ENCODE data around the gene CRP. TPM values are rescaled to one million over a fixed set of nuclear protein-coding genes. Genes with fewer than 3 reads are reported as not detected.

CRP gene
- total RNA-seq, 1 experiment from 2014 or later = not detected

DNA sequence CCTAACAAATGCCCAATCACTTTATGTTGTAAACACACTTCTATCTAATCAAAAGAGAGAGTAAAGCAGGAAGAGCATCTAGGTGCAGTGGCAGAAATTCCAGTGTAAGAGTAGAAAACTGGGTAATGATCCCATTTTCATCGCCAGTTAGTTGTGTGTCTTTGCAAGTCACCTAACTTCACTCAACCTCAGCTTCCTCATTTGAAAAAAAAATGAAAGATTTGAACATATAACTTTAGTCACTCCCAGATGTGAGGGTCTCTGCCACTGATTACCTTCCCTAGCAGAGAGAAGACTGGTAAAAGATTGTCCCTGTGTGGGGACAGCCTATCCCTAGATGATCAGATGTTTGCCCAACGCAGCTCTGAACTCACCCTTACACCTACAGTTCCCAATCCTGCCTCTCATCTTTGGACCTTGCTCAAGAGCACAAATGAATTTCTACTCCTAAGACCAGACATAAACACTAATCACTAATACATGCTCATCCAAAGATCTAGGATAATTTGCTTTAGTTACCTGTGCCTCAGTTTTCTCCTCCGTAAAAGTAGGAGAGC is 41.1 kb upstream of the CRP start:
- no TSS peak for BruUV-seq (replicated peaks)
- Histone ChIP-seq H3K4me3 (ENCODE audit: low read length) (no peak overlapping the region), H3K9ac (ENCODE audit: low read length) (no peak overlapping the region), H3K9me2 (replicated peaks; ENCODE audit: low read length) (no peaks in the 10 kb centered on the region), H3K36me3 (ENCODE audit: low read depth, low read length) (no peaks in the 10 kb centered on the region), H3K27me3 (ENCODE audit: low read length) (peaks cover 71% of the 10 kb centered on the region), H4K20me1 (ENCODE audit: low read length) (no peaks in the 10 kb centered on the region), H3K27ac (ENCODE audit: low read length) (no peak overlapping the region), H3K79me2 (ENCODE audit: low read length) (no peaks in the 10 kb centered on the region), H2AFZ (ENCODE audit: low read length) (no peak overlapping the region), H3K4me1 (ENCODE audit: insufficient read depth, low read length) (no peaks in the 10 kb centered on the region), H3K4me2 (ENCODE audit: low read length) (no peak overlapping the region), H3K9me3 (ENCODE audit: low read length) (no peaks in the 10 kb centered on the region), H3F3A (ENCODE audit: low read length, unreplicated experiment) (no peaks in the 10 kb centered on the region)
- ChIA-PET CTCF (no interaction called here), POLR2A (ENCODE audit: unreplicated experiment) (no interaction called here)
- no peak for DNase-seq
- ATAC-seq = no peak
- no peak for TF ChIP-seq EZH2 (IDR thresholded peaks at IDR 0.05; ENCODE audit: low read length, unreplicated experiment)
- TF ChIP-seq EZH2phosphoT487 (IDR thresholded peaks at IDR 0.05; ENCODE audit: borderline replicate concordance, low read length) = no peak
- TF ChIP-seq, protein P1, sequence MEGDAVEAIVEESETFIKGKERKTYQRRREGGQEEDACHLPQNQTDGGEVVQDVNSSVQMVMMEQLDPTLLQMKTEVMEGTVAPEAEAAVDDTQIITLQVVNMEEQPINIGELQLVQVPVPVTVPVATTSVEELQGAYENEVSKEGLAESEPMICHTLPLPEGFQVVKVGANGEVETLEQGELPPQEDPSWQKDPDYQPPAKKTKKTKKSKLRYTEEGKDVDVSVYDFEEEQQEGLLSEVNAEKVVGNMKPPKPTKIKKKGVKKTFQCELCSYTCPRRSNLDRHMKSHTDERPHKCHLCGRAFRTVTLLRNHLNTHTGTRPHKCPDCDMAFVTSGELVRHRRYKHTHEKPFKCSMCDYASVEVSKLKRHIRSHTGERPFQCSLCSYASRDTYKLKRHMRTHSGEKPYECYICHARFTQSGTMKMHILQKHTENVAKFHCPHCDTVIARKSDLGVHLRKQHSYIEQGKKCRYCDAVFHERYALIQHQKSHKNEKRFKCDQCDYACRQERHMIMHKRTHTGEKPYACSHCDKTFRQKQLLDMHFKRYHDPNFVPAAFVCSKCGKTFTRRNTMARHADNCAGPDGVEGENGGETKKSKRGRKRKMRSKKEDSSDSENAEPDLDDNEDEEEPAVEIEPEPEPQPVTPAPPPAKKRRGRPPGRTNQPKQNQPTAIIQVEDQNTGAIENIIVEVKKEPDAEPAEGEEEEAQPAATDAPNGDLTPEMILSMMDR (conservative IDR thresholded peaks at IDR 0.05; ENCODE audit: low read depth, low read length) = no peak
- intact Hi-C loops (cut with micrococcal nuclease) = no loop called here

DNA sequence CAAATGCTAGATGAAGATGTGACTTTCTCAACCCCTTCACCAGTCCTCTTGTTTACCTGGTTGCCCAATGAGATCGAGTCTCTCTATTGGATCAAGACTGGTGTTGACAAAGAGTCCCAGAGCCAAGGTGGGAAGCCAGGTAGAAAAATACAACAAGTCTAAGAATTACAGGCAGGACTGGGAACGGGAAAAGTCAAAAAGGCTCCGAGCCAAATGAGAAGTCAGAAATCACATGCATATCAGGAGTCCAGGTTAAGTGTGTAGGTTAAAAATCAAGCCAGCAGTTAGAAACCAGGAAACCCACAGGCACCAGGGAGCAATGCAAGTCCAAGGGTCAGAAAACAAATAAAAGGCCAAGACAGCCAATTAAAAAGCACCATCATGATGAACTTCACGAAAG is 39.0 kb upstream of the CRP start:
- Histone ChIP-seq H3K79me2 (ENCODE audit: low read length) (no peaks in the 10 kb centered on the region), H3K4me2 (ENCODE audit: low read length) (no peak overlapping the region), H3K9me3 (ENCODE audit: low read length) (no peaks in the 10 kb centered on the region), H3K4me3 (ENCODE audit: low read length) (no peak overlapping the region), H3F3A (ENCODE audit: low read length, unreplicated experiment) (no peaks in the 10 kb centered on the region), H3K27me3 (ENCODE audit: low read length) (peaks cover 74% of the 10 kb centered on the region), H3K36me3 (ENCODE audit: low read depth, low read length) (no peaks in the 10 kb centered on the region), H3K9ac (ENCODE audit: low read length) (no peak overlapping the region), H3K27ac (ENCODE audit: low read length) (no peak overlapping the region), H3K9me2 (replicated peaks; ENCODE audit: low read length) (no peaks in the 10 kb centered on the region), H4K20me1 (ENCODE audit: low read length) (no peaks in the 10 kb centered on the region), H3K4me1 (ENCODE audit: insufficient read depth, low read length) (no peaks in the 10 kb centered on the region), H2AFZ (ENCODE audit: low read length) (no peak overlapping the region)
- ATAC-seq = no peak
- TF ChIP-seq EZH2 (IDR thresholded peaks at IDR 0.05; ENCODE audit: low read length, unreplicated experiment) (no peak), EZH2phosphoT487 (IDR thresholded peaks at IDR 0.05; ENCODE audit: borderline replicate concordance, low read length) (no peak)
- TF ChIP-seq, protein P1 (conservative IDR thresholded peaks at IDR 0.05; ENCODE audit: low read depth, low read length) = no peak
- DNase-seq = no peak
- BruUV-seq (replicated peaks) = no TSS peak
- intact Hi-C loops (cut with micrococcal nuclease) = no loop called here
- ChIA-PET CTCF (no interaction called here), POLR2A (ENCODE audit: unreplicated experiment) (no interaction called here)

DNA sequence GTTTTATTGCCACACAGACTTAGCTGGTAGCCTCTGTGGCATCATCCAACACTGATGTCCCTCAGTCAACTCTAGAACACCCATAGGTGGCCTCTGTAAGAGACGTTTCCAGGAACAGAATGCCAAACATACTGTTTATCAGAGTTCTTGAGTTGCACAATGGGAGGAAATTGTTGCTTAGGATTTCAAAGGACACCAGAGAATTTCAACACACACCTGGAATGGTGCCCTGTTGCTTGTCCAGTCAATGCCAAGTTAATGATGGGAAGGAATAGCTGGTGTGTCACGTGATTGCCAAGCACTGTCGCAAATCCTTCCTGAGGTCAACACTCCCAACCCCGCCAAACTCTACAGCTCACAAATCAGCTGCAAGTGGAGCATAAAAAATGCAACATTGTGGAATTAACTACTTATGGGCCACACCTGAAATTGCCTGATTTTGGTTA is 37.8 kb upstream of the CRP start:
- H3K27ac ChIP-seq (ENCODE audit: low read length) = no peak overlapping the region
- no peaks in the 10 kb centered on the region for H3K9me3 ChIP-seq (ENCODE audit: low read length)
- no peak overlapping the region for H3K4me3 ChIP-seq (ENCODE audit: low read length)
- H4K20me1 ChIP-seq (ENCODE audit: low read length) = no peaks in the 10 kb centered on the region
- ATAC-seq (no peak), DNase-seq (no peak)
- TF ChIP-seq EZH2phosphoT487 (IDR thresholded peaks at IDR 0.05; ENCODE audit: borderline replicate concordance, low read length) (no peak), EZH2 (IDR thresholded peaks at IDR 0.05; ENCODE audit: low read length, unreplicated experiment) (no peak)
- TF ChIP-seq, protein P1 (conservative IDR thresholded peaks at IDR 0.05; ENCODE audit: low read depth, low read length) = no peak
- H3K36me3 ChIP-seq (ENCODE audit: low read depth, low read length) = no peaks in the 10 kb centered on the region
- peaks cover 73% of the 10 kb centered on the region for H3K27me3 ChIP-seq (ENCODE audit: low read length)
- H3K4me2 ChIP-seq (ENCODE audit: low read length) = no peak overlapping the region
- no TSS peak for BruUV-seq (replicated peaks)
- H3K79me2 ChIP-seq (ENCODE audit: low read length) = no peaks in the 10 kb centered on the region
- no peak overlapping the region for H3K9ac ChIP-seq (ENCODE audit: low read length)
- ChIA-PET CTCF (no interaction called here), POLR2A (ENCODE audit: unreplicated experiment) (no interaction called here)
- no peaks in the 10 kb centered on the region for H3K4me1 ChIP-seq (ENCODE audit: insufficient read depth, low read length)
- intact Hi-C loops (cut with micrococcal nuclease) = no loop called here
- H2AFZ ChIP-seq (ENCODE audit: low read length) = no peak overlapping the region
- no peaks in the 10 kb centered on the region for H3K9me2 ChIP-seq (replicated peaks; ENCODE audit: low read length)
- H3F3A ChIP-seq (ENCODE audit: low read length, unreplicated experiment) = no peaks in the 10 kb centered on the region
